CD4-positive, CD25-positive, alpha-beta regulatory T cell (primary cell): ENCODE data around the gene FOXQ1. TPM values are rescaled to one million over a fixed set of nuclear protein-coding genes. Genes with fewer than 3 reads are reported as not detected.

ENCODE experiments used
- ATAC-seq, 2 donors: fragments of 150-1000 bp; cut with Tn5 transposase; one replicate each; pipeline ENCODE4 v1.10.0; 2021; ENCODE audit warnings: low read depth in 2 of 2, moderate number of reproducible peaks in 2 of 2, moderate library complexity in 1 of 2
- DNase-seq, 3 donors: peaks; one replicate each; pipeline versions ENCODE4 v3.0.0 to v3.0.0-alpha.2; 2012 to 2022; ENCODE audit warnings: mixed read lengths in 1 of 3
- H3K27ac ChIP-seq: one replicate; pipeline ENCODE4 v1.7.0; 2013; ENCODE audit warnings: mild to moderate bottlenecking, low read length; ENCODE audit not compliant: insufficient read depth, poor library complexity, severe bottlenecking
- H3K27me3 ChIP-seq: one replicate; pipeline ENCODE4 v1.7.0; 2013; ENCODE audit warnings: low read length; ENCODE audit not compliant: control insufficient read depth, insufficient read depth
- H3K36me3 ChIP-seq: one replicate; pipeline ENCODE4 v1.7.0; 2013; ENCODE audit warnings: mild to moderate bottlenecking, low read length, moderate library complexity; ENCODE audit not compliant: control insufficient read depth, insufficient read depth
- H3K4me1 ChIP-seq: 2 replicates; pipeline ENCODE4 v1.7.0; 2013; ENCODE audit warnings: mild to moderate bottlenecking, low read length; ENCODE audit not compliant: insufficient read depth, control insufficient read depth, poor library complexity, severe bottlenecking
- H3K4me3 ChIP-seq: one replicate; pipeline ENCODE4 v1.7.0; 2013; ENCODE audit warnings: low read depth, mild to moderate bottlenecking, low read length, moderate library complexity
- H3K9me3 ChIP-seq, 2 experiments: 1 replicate in 1 of 2; 2 replicates in 1 of 2; pipeline ENCODE4 v1.7.0; 2013; ENCODE audit warnings: low read length in 2 of 2, mild to moderate bottlenecking in 1 of 2, moderate library complexity in 1 of 2; ENCODE audit not compliant: control insufficient read depth in 2 of 2
- H3K27ac Mint-ChIP-seq, 3 donors: one replicate each; pipeline ENCODE4 v1.8.0; 2020 to 2022; ENCODE audit warnings: mild to moderate bottlenecking in 3 of 3, mixed read lengths in 3 of 3, moderate library complexity in 2 of 3
- H3K27me3 Mint-ChIP-seq: one replicate; pipeline ENCODE4 v1.8.0; 2022; ENCODE audit warnings: mild to moderate bottlenecking, mixed read lengths
- H3K36me3 Mint-ChIP-seq: one replicate; pipeline ENCODE4 v1.8.0; 2020; ENCODE audit warnings: mixed read lengths
- H3K4me1 Mint-ChIP-seq, 4 donors: one replicate each; pipeline ENCODE4 v1.8.0; 2020 to 2022; ENCODE audit warnings: mixed read lengths in 4 of 4, mild to moderate bottlenecking in 1 of 4
- H3K4me3 Mint-ChIP-seq, 4 donors: one replicate each; pipeline ENCODE4 v1.8.0; 2020 to 2022; ENCODE audit warnings: mild to moderate bottlenecking in 4 of 4, mixed read lengths in 4 of 4, moderate library complexity in 3 of 4
- H3K9me3 Mint-ChIP-seq, 7 donors: one replicate each; pipeline ENCODE4 v1.8.0; 2020 to 2022; ENCODE audit warnings: mixed read lengths in 7 of 7, mild to moderate bottlenecking in 3 of 7, moderate library complexity in 2 of 7
- polyA plus RNA-seq, 4 donors: library from polyadenylated mRNA; unstranded; fragments of 300-500 nt; fragmentation: Illumina TruSeq; gene quantifications; one replicate each; pipeline ENCODE4 v1.2.3, GENCODE V29; 2021
- total RNA-seq: library from RNA; stranded (reverse); gene quantifications from one replicate; pipeline ENCODE4 v1.2.3, GENCODE V29; 2022

FOXQ1 gene
- total and polyA plus RNA-seq, 5 donors from 2014 or later = not detected

DNA sequence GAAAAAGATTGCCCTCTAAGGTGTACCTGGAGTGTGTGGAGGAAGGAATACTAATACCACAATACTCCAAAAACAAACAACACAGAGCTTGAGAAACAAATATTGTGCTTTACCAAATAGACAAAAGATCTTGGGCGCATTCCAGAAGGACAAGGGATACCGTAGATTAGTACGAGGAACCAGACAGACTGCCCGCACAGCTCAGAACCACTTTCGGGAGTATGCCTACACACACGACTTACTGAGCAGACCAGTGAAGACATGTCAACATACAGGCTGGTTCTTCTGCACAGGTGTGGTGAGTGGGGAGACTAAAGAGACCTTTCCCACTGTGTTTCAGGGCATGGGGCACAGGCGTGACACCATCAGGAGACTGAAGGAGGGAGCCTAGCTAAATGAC, 15.8 kb upstream of the FOXQ1 start:
- Histone ChIP-seq H3K4me1 (no peaks in the 10 kb centered on the region), H3K9me3 (peaks cover 0 to 2% of the 10 kb centered on the region in 2 experiments), H3K27me3 (peaks cover 5% of the 10 kb centered on the region), H3K36me3 (no peaks in the 10 kb centered on the region), H3K27ac (no peak overlapping the region), H3K4me3 (no peak overlapping the region)
- Mint-ChIP-seq H3K27ac (no peak overlapping the region), H3K27me3 (peaks cover 10% of the 10 kb centered on the region), H3K4me3 (no peak overlapping the region), H3K4me1 (no peaks in the 10 kb centered on the region), H3K36me3 (no peaks in the 10 kb centered on the region), H3K9me3 (peaks cover 0 to 3% (median 0%) of the 10 kb centered on the region in 7 donors)
- no peak for DNase-seq
- no peak for ATAC-seq

DNA sequence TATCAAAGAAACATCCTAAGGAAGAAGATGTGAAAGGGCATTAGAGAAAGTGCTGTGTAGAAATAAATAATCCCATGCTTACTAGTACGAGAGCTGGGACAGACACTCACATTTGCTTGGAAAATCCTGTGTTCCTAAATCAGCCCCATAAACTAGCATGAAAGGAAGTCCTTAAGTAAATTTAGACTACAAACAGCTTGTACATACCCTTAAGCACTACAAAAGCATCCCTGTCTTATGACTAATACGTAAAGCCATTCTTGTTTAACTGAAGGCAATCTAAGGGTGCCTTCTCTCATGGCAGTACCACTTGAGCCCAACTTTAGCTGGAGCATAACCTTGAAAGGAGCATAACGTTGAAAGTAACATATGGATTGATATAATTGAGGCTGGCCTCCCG, 15.4 kb upstream of the FOXQ1 start:
- H3K4me3 ChIP-seq = no peak overlapping the region
- DNase-seq = no peak
- Mint-ChIP-seq H3K27ac (no peak overlapping the region), H3K4me3 (no peak overlapping the region), H3K9me3 (peaks cover 0 to 3% (median 2%) of the 10 kb centered on the region in 7 donors), H3K27me3 (peaks cover 10% of the 10 kb centered on the region), H3K36me3 (no peaks in the 10 kb centered on the region), H3K4me1 (no peaks in the 10 kb centered on the region)
- peaks cover 5% of the 10 kb centered on the region for H3K27me3 ChIP-seq
- ATAC-seq = no peak
- H3K9me3 ChIP-seq = peaks cover 0 to 6% of the 10 kb centered on the region in 2 experiments
- H3K27ac ChIP-seq = no peak overlapping the region
- H3K36me3 ChIP-seq = no peaks in the 10 kb centered on the region
- H3K4me1 ChIP-seq = no peaks in the 10 kb centered on the region

DNA sequence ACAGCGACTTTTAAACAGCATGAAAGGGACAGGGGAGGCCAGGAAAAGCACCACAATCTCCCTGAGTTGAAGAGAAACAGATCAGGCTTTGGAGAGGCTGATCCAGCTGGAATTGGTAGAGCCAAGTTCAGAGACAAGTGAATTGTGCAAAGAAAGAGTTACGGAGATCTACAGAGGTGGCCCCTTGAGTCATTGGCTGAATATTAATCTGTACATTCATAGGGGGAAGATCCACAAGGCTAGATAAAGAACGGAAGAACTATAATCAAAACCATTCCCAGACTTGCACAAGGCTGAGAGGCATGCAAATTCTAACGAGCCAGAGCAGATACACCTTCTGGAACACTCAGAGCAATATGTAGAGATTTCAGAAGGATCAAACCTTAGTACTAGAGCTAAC, 14.2 kb upstream of the FOXQ1 start:
- H3K27me3 ChIP-seq = peaks cover 5% of the 10 kb centered on the region
- Mint-ChIP-seq H3K36me3 (no peaks in the 10 kb centered on the region), H3K4me1 (no peaks in the 10 kb centered on the region), H3K4me3 (no peak overlapping the region), H3K27ac (no peak overlapping the region), H3K27me3 (peaks cover 10% of the 10 kb centered on the region), H3K9me3 (peaks cover 1 to 10% (median 3%) of the 10 kb centered on the region in 7 donors)
- no peaks in the 10 kb centered on the region for H3K4me1 ChIP-seq
- H3K36me3 ChIP-seq = no peaks in the 10 kb centered on the region
- ATAC-seq (no peak), DNase-seq (no peak)
- peaks cover 0 to 6% of the 10 kb centered on the region in 2 experiments for H3K9me3 ChIP-seq
- no peak overlapping the region for H3K4me3 ChIP-seq
- no peak overlapping the region for H3K27ac ChIP-seq

DNA sequence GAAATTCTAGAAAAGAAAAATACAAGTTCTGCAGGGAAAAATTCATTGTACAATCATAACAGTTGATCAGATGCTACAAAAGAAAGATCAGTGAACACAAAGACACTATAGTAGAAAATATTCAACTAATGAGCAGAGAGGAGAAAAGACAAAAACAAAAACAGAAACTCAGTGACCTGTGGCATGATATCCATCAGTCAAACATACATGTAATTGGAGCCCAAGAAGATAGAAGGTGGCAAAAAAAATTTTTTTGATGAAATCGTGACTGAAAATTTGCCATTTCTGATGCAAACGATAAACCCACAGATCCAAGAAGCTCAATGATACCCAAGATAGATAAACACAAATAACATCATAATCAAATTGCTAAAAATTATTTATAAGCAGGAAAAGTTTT, 13.1 kb upstream of the FOXQ1 start:
- Mint-ChIP-seq H3K27me3 (peaks cover 17% of the 10 kb centered on the region), H3K4me3 (no peak overlapping the region), H3K4me1 (no peaks in the 10 kb centered on the region), H3K9me3 (peaks cover 1 to 10% (median 3%) of the 10 kb centered on the region in 7 donors), H3K36me3 (no peaks in the 10 kb centered on the region), H3K27ac (no peak overlapping the region)
- ATAC-seq (no peak), DNase-seq (no peak)
- H3K9me3 ChIP-seq = peaks cover 0 to 6% of the 10 kb centered on the region in 2 experiments
- H3K36me3 ChIP-seq = no peaks in the 10 kb centered on the region
- no peak overlapping the region for H3K4me3 ChIP-seq
- peaks cover 5% of the 10 kb centered on the region for H3K27me3 ChIP-seq
- no peak overlapping the region for H3K27ac ChIP-seq
- H3K4me1 ChIP-seq = no peaks in the 10 kb centered on the region

DNA sequence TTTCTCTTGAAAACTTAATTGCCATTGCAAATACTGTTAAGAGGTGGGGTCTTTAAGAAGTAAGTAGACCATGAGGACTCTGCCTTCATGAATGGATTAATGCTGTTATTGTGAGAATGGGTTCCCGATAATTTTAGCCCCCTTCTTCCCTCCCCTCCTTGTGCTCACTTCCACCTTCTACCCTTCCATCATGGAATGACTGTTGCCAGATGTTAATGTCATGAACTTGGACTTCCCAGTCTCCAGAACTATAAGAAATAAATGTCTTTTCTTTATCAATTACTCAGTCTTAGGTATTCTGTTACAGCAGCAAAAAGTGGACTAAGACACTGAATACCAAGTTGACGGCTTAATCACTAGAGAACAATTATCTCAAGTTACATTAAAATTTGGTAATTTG, 5.8 kb upstream of the FOXQ1 start:
- H3K4me1 Mint-ChIP-seq = peaks cover 0 to 7% (median 1%) of the 10 kb centered on the region in 4 donors
- H3K36me3 Mint-ChIP-seq = no peaks in the 10 kb centered on the region
- H3K27me3 Mint-ChIP-seq = peaks cover 59% of the 10 kb centered on the region
- no peak overlapping the region for H3K27ac Mint-ChIP-seq
- Histone ChIP-seq H3K27ac (no peak overlapping the region), H3K9me3 (peaks cover 0 to 3% of the 10 kb centered on the region in 2 experiments), H3K36me3 (no peaks in the 10 kb centered on the region), H3K27me3 (peaks cover 14% of the 10 kb centered on the region), H3K4me1 (peaks cover 3% of the 10 kb centered on the region), H3K4me3 (no peak overlapping the region)
- no peak for ATAC-seq
- no peak overlapping the region for H3K4me3 Mint-ChIP-seq
- DNase-seq = no peak
- peaks cover 0 to 29% (median 6%) of the 10 kb centered on the region in 7 donors for H3K9me3 Mint-ChIP-seq

DNA sequence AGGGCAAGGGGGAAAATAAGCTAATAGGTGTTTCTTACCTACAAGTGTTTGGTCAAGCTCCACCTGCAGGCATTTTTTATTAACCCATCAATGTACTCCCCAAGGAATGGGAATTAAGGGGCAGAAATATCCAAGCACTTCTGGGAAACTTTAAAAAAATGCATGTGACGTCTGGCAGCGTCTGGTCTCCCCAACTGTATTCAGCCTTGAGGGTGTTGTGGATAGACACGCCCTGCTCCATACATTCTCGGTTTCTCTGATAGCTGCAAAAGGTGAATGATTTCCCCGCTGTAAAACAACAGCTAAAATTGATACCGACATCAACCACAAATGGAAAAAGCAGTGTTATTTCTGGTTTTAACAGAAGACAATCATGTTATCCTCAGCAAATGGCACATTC, 2.5 kb upstream of the FOXQ1 start:
- H3K9me3 Mint-ChIP-seq = peaks cover 0 to 19% (median 4%) of the 10 kb centered on the region in 7 donors
- Histone ChIP-seq H3K27ac (no peak overlapping the region), H3K9me3 (no peaks in the 10 kb centered on the region), H3K4me3 (no peak overlapping the region), H3K27me3 (peaks cover 16% of the 10 kb centered on the region), H3K36me3 (no peaks in the 10 kb centered on the region), H3K4me1 (peaks cover 18% of the 10 kb centered on the region)
- peaks cover 4 to 20% (median 6%) of the 10 kb centered on the region in 4 donors for H3K4me1 Mint-ChIP-seq
- H3K4me3 Mint-ChIP-seq = no peak overlapping the region
- no peak for DNase-seq
- ATAC-seq = no peak
- no peaks in the 10 kb centered on the region for H3K36me3 Mint-ChIP-seq
- no peak overlapping the region for H3K27ac Mint-ChIP-seq
- H3K27me3 Mint-ChIP-seq = peaks cover 64% of the 10 kb centered on the region

DNA sequence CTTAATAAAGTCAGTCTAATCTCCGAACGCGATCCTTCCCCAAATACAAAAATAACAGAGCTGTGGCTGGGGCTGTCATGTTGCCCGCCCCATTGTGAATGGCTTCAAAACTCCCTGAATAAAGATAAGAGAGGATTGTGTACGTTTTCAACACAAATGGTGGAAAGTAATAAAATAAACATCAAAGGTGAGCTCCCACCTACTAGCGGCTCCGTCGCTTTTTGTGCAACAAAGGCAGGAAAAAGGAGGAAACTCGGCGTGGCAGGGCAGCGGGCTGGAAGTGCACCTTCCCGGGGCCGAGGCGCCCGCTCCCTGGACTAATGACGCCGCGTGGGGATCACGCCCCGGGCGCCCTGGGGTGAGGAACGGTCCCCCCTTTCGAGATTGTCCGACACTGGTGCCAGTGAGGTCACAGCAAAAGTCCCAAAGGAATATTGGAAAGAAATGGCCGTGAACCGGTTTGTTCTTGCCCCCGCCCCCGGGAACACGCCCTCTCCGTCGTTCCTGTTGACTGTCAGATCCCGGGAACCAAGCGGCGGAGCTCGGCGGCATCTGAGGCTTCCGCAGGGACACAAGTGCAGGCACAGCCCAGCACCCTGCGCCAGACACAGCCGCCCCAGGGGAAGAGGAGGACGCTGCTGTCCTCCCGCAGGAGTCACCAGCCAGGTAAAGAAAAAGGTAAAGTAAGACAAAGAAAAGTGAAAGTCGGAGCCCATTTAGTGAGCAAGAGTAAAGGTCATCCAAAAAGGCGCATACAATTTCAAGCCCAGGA, 1.1 kb upstream of the FOXQ1 start:
- peaks cover 21% of the 10 kb centered on the region for H3K4me1 ChIP-seq
- H3K27ac ChIP-seq = no peak overlapping the region
- peaks cover 76% of the 10 kb centered on the region for H3K27me3 Mint-ChIP-seq
- DNase-seq (no peak), ATAC-seq (no peak)
- H3K9me3 ChIP-seq = no peaks in the 10 kb centered on the region
- peak overlapping the region in 1 of 3 donors; percentile 2 for H3K27ac Mint-ChIP-seq
- no peaks in the 10 kb centered on the region for H3K36me3 Mint-ChIP-seq
- H3K36me3 ChIP-seq = no peaks in the 10 kb centered on the region
- H3K27me3 ChIP-seq = peaks cover 24% of the 10 kb centered on the region
- peak overlapping the region in 3 of 4 donors; percentile 50 to 80 (median 67) for H3K4me3 Mint-ChIP-seq
- H3K4me1 Mint-ChIP-seq = peaks cover 4 to 26% (median 13%) of the 10 kb centered on the region in 4 donors
- H3K9me3 Mint-ChIP-seq = peaks cover 0 to 8% (median 4%) of the 10 kb centered on the region in 7 donors
- peak overlapping the region; percentile 37 for H3K4me3 ChIP-seq

DNA sequence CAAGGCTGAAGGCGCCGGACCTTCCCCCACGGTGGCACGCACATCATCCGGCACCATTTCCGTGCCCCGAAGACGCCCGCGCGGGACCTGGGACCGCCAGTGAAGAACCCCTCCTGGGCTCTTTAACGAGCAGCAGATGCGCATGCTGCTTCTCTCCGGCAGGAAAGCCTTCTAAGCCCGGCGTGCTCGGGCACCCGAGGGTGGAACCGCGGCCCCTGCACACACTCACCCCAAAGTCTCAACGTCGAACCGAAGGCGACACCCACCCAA, 240 bp downstream of the FOXQ1 start:
- no peak overlapping the region for H3K4me3 ChIP-seq
- peaks cover 73% of the 10 kb centered on the region for H3K27me3 Mint-ChIP-seq
- H3K27ac ChIP-seq = no peak overlapping the region
- H3K36me3 Mint-ChIP-seq = no peaks in the 10 kb centered on the region
- no peaks in the 10 kb centered on the region for H3K9me3 ChIP-seq
- DNase-seq (peak in 1 of 3 donors; percentile 7), ATAC-seq (no peak)
- peak overlapping the region in 2 of 4 donors; percentile 59 to 65 for H3K4me3 Mint-ChIP-seq
- peaks cover 0 to 7% (median 0%) of the 10 kb centered on the region in 7 donors for H3K9me3 Mint-ChIP-seq
- H3K27me3 ChIP-seq = peaks cover 27% of the 10 kb centered on the region
- peaks cover 25% of the 10 kb centered on the region for H3K4me1 ChIP-seq
- no peaks in the 10 kb centered on the region for H3K36me3 ChIP-seq
- H3K27ac Mint-ChIP-seq = no peak overlapping the region
- H3K4me1 Mint-ChIP-seq = peaks cover 4 to 31% (median 16%) of the 10 kb centered on the region in 4 donors
